ENCODE results near the gene PLIN5. TPM values are rescaled to one million over a fixed set of nuclear protein-coding genes. Genes with fewer than 3 reads are reported as not detected.

PLIN5 gene
- 0.15 and 1.3 TPM in 2 replicates for total RNA-seq (2014; rRNA removed; shearing (Covaris generic))

GRCh38 chr19:4534836-4535658 lies at the start of gene PLIN5:
Gene PLIN5, minus strand, starts transcription at chr19:4535224. Its CDS starts 1,150 bp downstream, at chr19:4534074.
- DNase-seq (ENCODE audit: low read depth) = peak; percentile 84

GRCh38 chr19:4583961-4584669 lies 49.1 kb upstream of the PLIN5 start:
- peak; percentile 52 for DNase-seq (ENCODE audit: low read depth)

GRCh38 chr19:4582980-4583842 lies 48.2 kb upstream of the PLIN5 start:
- peak; percentile 73 for DNase-seq (ENCODE audit: low read depth)

GRCh38 chr19:4581666-4582553 lies 46.9 kb upstream of the PLIN5 start:
- DNase-seq (ENCODE audit: low read depth) = peak; percentile 60

GRCh38 chr19:4580961-4581665 lies 46.1 kb upstream of the PLIN5 start:
- no peak for DNase-seq (ENCODE audit: low read depth)

- no peak for DNase-seq (ENCODE audit: low read depth)
Measured at GRCh38 chr19:4580021-4580901, 45.2 kb upstream of the PLIN5 start.

- no peak for DNase-seq (ENCODE audit: low read depth)
Measured at GRCh38 chr19:4579389-4579788, 44.4 kb upstream of the PLIN5 start.

- no peak for DNase-seq (ENCODE audit: low read depth)
Measured at GRCh38 chr19:4578552-4579248, 43.7 kb upstream of the PLIN5 start.

- peak; percentile 53 for DNase-seq (ENCODE audit: low read depth)
Measured at GRCh38 chr19:4577020-4577782, 42.2 kb upstream of the PLIN5 start.

GRCh38 chr19:4576016-4576933 lies 41.3 kb upstream of the PLIN5 start:
- peak; percentile 82 for DNase-seq (ENCODE audit: low read depth)

GRCh38 chr19:4575267-4576015 lies 40.4 kb upstream of the PLIN5 start:
- peak; percentile 99 for DNase-seq (ENCODE audit: low read depth)

- no peak for DNase-seq (ENCODE audit: low read depth)
Measured at GRCh38 chr19:4573682-4574081, 38.7 kb upstream of the PLIN5 start.

- DNase-seq (ENCODE audit: low read depth) = no peak
Measured at GRCh38 chr19:4571305-4571917, 36.4 kb upstream of the PLIN5 start.

- DNase-seq (ENCODE audit: low read depth) = no peak
Measured at GRCh38 chr19:4570916-4571304, 35.9 kb upstream of the PLIN5 start.

GRCh38 chr19:4570402-4570801 lies 35.4 kb upstream of the PLIN5 start:
- no peak for DNase-seq (ENCODE audit: low read depth)

- DNase-seq (ENCODE audit: low read depth) = no peak
Measured at GRCh38 chr19:4568886-4569285, 33.9 kb upstream of the PLIN5 start.

Data from Daoy (cell line).